Measurements from ENCODE around the gene FILIP1. TPM values are rescaled to one million over a fixed set of nuclear protein-coding genes. Genes with fewer than 3 reads are reported as not detected.

FILIP1 gene
- total and polyA plus RNA-seq, 2 of the 8 experiments (the other 6 are each of a cell fraction or from before 2014, with no cell fraction given) = 2.4 to 5.7 TPM

DNA sequence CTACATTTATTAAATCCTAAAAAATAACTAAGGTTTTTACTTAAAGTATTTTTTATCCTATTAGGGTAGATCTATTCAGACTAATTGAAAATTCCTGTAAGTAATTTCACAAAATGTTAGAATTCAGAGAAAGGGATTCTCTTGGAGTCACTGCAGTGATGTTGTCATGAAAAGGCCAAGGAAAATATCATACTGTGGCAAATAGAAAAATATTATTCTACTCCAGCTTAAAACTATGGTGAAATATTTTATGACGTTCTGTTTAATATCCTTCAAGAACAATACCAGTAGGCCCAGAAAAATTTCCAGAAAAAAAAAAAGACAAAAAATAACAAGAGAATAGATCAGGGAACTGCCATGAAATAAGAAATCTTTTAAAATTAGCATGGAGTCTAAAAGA, 73.6 kb downstream of the FILIP1 start:
- no peaks in the 10 kb centered on the region; a peak in 1 of 8 replicates for H3K36me3 ChIP-seq (ENCODE audit: control insufficient read depth in 2 of 4, insufficient read depth in 4 of 4, low read length in 3 of 4)
- no peaks in the 10 kb centered on the region for H3K27me3 ChIP-seq (replicated peaks in 1 of 4; ENCODE audit: control insufficient read depth in 3 of 4, extremely low read depth in 1 of 4, insufficient read depth in 3 of 4, low read length in 3 of 4)
- POLR2A ChIA-PET (ENCODE audit: partially characterized antibody) = no interaction called here
- TF ChIP-seq ZNF274 (IDR thresholded peaks at IDR 0.05; ENCODE audit: borderline replicate concordance, extremely low read depth, low read length) (no peak), EGR1 (IDR thresholded peaks at IDR 0.05; ENCODE audit: borderline replicate concordance, low read depth, low read length) (no peak), CTBP2 (IDR thresholded peaks at IDR 0.05; ENCODE audit: borderline replicate concordance, insufficient read depth, insufficient read length, low read length) (no peak), FOSL1 (IDR thresholded peaks at IDR 0.05; ENCODE audit: insufficient read depth, low read depth, low read length) (no peak), JUND (IDR thresholded peaks at IDR 0.05; ENCODE audit: low read length) (no peak), TEAD4 (IDR thresholded peaks at IDR 0.05; ENCODE audit: low read depth, low read length) (no peak), GABPA (IDR thresholded peaks at IDR 0.05; ENCODE audit: borderline replicate concordance, insufficient read depth, low read length) (no peak), RXRA (IDR thresholded peaks at IDR 0.05; ENCODE audit: insufficient read depth, low read depth, low read length) (no peak), RFX5 (IDR thresholded peaks at IDR 0.05; ENCODE audit: borderline replicate concordance, low read depth, low read length) (no peak), TBP (IDR thresholded peaks at IDR 0.05; ENCODE audit: low read depth, low read length) (no peak), BRCA1 (IDR thresholded peaks at IDR 0.05; ENCODE audit: low read depth, low read length) (no peak), POLR2A (IDR thresholded peaks at IDR 0.05; ENCODE audit: control extremely low read depth in 1 of 2, low read depth in 2 of 2, low read length in 2 of 2) (no peak)

More for the DNA sequence above, 73.6 kb downstream of the FILIP1 start:
- Histone ChIP-seq H2BK20ac (ENCODE audit: low read length) (no peak overlapping the region), H2AFZ (ENCODE audit: low read length) (no peak overlapping the region), H2BK12ac (ENCODE audit: low read depth, low read length) (no peak overlapping the region), H3K23me2 (ENCODE audit: low read depth, low read length) (no peaks in the 10 kb centered on the region), H4K91ac (replicated peaks; ENCODE audit: insufficient read length, low read length) (no peak overlapping the region), H3K4me3 (ENCODE audit: extremely low read depth in 1 of 4, insufficient read depth in 2 of 4, low read depth in 3 of 4, low read length in 4 of 4) (no peak overlapping the region), H4K8ac (ENCODE audit: extremely low read depth, insufficient read depth, low read length) (no peak overlapping the region), H2BK15ac (ENCODE audit: low read length) (no peak overlapping the region), H3K79me1 (ENCODE audit: low read depth, low read length) (no peaks in the 10 kb centered on the region), H3K18ac (ENCODE audit: extremely low read depth, low read length) (no peak overlapping the region), H3K4me2 (ENCODE audit: insufficient read depth in 1 of 2, low read depth in 2 of 2, low read length in 2 of 2) (no peak overlapping the region), H3K9ac (replicated peaks in 1 of 4; ENCODE audit: extremely low read depth in 1 of 4, low read depth in 3 of 4, low read length in 3 of 4) (no peak overlapping the region), H3K56ac (replicated peaks; ENCODE audit: insufficient read length, low read depth, low read length) (no peak overlapping the region), H3K27ac (ENCODE audit: low read depth, low read length) (no peak overlapping the region), H3K14ac (ENCODE audit: insufficient read length) (no peak overlapping the region), H2BK120ac (replicated peaks; ENCODE audit: low read depth, low read length) (no peak overlapping the region), H3K79me2 (ENCODE audit: control insufficient read depth in 1 of 2, insufficient read depth in 2 of 2, low read length in 2 of 2) (no peaks in the 10 kb centered on the region), H2BK5ac (ENCODE audit: low read depth, low read length) (no peak overlapping the region), H3K4ac (replicated peaks; ENCODE audit: insufficient read length, low read depth, low read length) (no peak overlapping the region), H4K20me1 (replicated peaks in 1 of 2; ENCODE audit: control insufficient read depth in 1 of 2, insufficient read depth in 2 of 2, low read length in 2 of 2) (no peaks in the 10 kb centered on the region), H3K9me3 (ENCODE audit: insufficient read depth in 2 of 2, low read depth in 1 of 2, low read length in 1 of 2) (no peaks in the 10 kb centered on the region), H3K4me1 (replicated peaks in 1 of 4; ENCODE audit: control insufficient read depth in 3 of 4, insufficient read depth in 4 of 4, low read length in 3 of 4) (no peaks in the 10 kb centered on the region), H3K23ac (ENCODE audit: insufficient read length) (no peak overlapping the region), H4K5ac (ENCODE audit: insufficient read length, low read depth, low read length) (no peak overlapping the region), H2AK5ac (ENCODE audit: low read depth, low read length) (no peak overlapping the region)
- 76% methylated on average over 1 of the region's 1 CpG; no CpG with 5 or more reads in 1 of the 2 experiments for WGBS, 2 experiments (ENCODE audit: extremely low coverage in 1 of 2, insufficient coverage in 1 of 2, insufficient read length in 1 of 2, insufficient replicate concordance in 2 of 2, low coverage in 1 of 2, low lambda C conversion rate in 2 of 2, missing lambda C conversion rate in 1 of 2)
- DNase-seq (ENCODE audit: low read depth in 1 of 2, low spot score in 2 of 2) (no peak), FAIRE-seq (no peak)
- CTCF ChIA-PET (ENCODE audit: partially characterized antibody) = no interaction called here

Data from H1 (cell line).